SK-N-SH treated with all-trans-retinoic acid at 6 μM for 48 hours (cell line): ENCODE measurements around the gene NAPA.

Experiments
- ATAC-seq: fragments of 200-7000 bp; cut with Tn5 transposase; 3 replicates; pipeline ENCODE4 v1.9.1; 2020; ENCODE audit warnings: mild to moderate bottlenecking, moderate library complexity
- ARNTL ChIP-seq: fragments of 450-650 bp; formaldehyde crosslinking; IDR thresholded peaks from 2 replicates; pipeline ENCODE4 v1.5.0; 2020; ENCODE audit warnings: low read depth, mild to moderate bottlenecking, moderate library complexity, borderline replicate concordance
- BACH2 ChIP-seq: fragments of 250-450 bp; sonication (Bioruptor Pico); IDR thresholded peaks from 2 replicates; pipeline ENCODE4 v1.9.0; 2021; ENCODE audit warnings: mild to moderate bottlenecking, borderline replicate concordance
- CSDC2 ChIP-seq: fragments of 250-450 bp; sonication (Bioruptor Pico); IDR thresholded peaks from 2 replicates; pipeline ENCODE4 v1.5.0; 2020; ENCODE audit warnings: mild to moderate bottlenecking, moderate library complexity
- ESRRG ChIP-seq: fragments of 250-450 bp; sonication (Bioruptor Pico); IDR thresholded peaks from 2 replicates; pipeline ENCODE4 v1.6.1; 2021; ENCODE audit warnings: mild to moderate bottlenecking
- GLIS3 ChIP-seq: fragments of 250-450 bp; sonication (Bioruptor Pico); IDR thresholded peaks from 2 replicates; pipeline ENCODE4 v1.5.0; 2020; ENCODE audit warnings: mild to moderate bottlenecking, moderate library complexity
- ISL1 ChIP-seq: fragments of 250-450 bp; sonication (Bioruptor Pico); IDR thresholded peaks from 2 replicates; pipeline ENCODE4 v2.1.2; 2022; ENCODE audit warnings: mild to moderate bottlenecking, moderate library complexity
- OSR1 ChIP-seq: fragments of 250-450 bp; sonication (Bioruptor Pico); IDR thresholded peaks from 2 replicates; pipeline ENCODE4 v1.8.0; 2022; ENCODE audit warnings: moderate library complexity, mild to moderate bottlenecking, inconsistent platforms
- PPARA ChIP-seq: fragments of 250-450 bp; sonication (Bioruptor Pico); IDR thresholded peaks from 2 replicates; pipeline ENCODE4 v1.5.0; 2020; ENCODE audit warnings: mild to moderate bottlenecking, borderline replicate concordance
- RARB ChIP-seq: fragments of 250-450 bp; sonication (Bioruptor Pico); IDR thresholded peaks from 2 replicates; pipeline ENCODE4 v1.8.0; 2021; ENCODE audit warnings: mild to moderate bottlenecking, moderate library complexity
- TOX ChIP-seq: fragments of 250-450 bp; sonication (Bioruptor Pico); IDR thresholded peaks from 2 replicates; pipeline ENCODE4 v1.8.0; 2021; ENCODE audit warnings: mild to moderate bottlenecking, moderate library complexity, borderline replicate concordance
- ZC3H10 ChIP-seq: fragments of 250-450 bp; sonication (Bioruptor Pico); IDR thresholded peaks from 2 replicates; pipeline ENCODE4 v1.5.1; 2021; ENCODE audit warnings: mild to moderate bottlenecking, moderate library complexity
- ZFP3 ChIP-seq: fragments of 250-450 bp; sonication (Bioruptor Pico); IDR thresholded peaks from 2 replicates; pipeline ENCODE4 v1.5.0; 2020; ENCODE audit warnings: mild to moderate bottlenecking, moderate library complexity
- ZNF565 ChIP-seq: fragments of 450-650 bp; formaldehyde crosslinking; conservative IDR thresholded peaks from 2 replicates; pipeline ENCODE4 v1.5.0; 2020; ENCODE audit warnings: low read depth, mild to moderate bottlenecking, moderate library complexity
- ZNF70 ChIP-seq: fragments of 450-650 bp; formaldehyde crosslinking; IDR thresholded peaks from 2 replicates; pipeline ENCODE4 v1.5.0; 2020; ENCODE audit warnings: mild to moderate bottlenecking, moderate library complexity
- ZNF8 ChIP-seq: fragments of 450-650 bp; formaldehyde crosslinking; IDR thresholded peaks from 2 replicates; pipeline ENCODE4 v1.5.0; 2020; ENCODE audit warnings: mild to moderate bottlenecking, moderate library complexity
- TF ChIP-seq, protein P1 (sequence below): fragments of 250-450 bp; sonication (Bioruptor Pico); IDR thresholded peaks from 2 replicates; pipeline ENCODE4 v1.5.1; 2020; ENCODE audit warnings: low read depth, mild to moderate bottlenecking, moderate library complexity
- TF ChIP-seq, protein P2 (sequence below): fragments of 250-450 bp; sonication (Bioruptor Pico); IDR thresholded peaks from 2 replicates; pipeline ENCODE4 v1.8.0; 2021; ENCODE audit warnings: low read depth, mild to moderate bottlenecking, moderate library complexity, borderline replicate concordance
- TF ChIP-seq, protein P3 (sequence below): fragments of 250-450 bp; sonication (Bioruptor Pico); IDR thresholded peaks from 2 replicates; pipeline ENCODE4 v1.5.0; 2020; ENCODE audit warnings: mild to moderate bottlenecking, moderate library complexity
- TF ChIP-seq, protein P4 (sequence below): fragments of 250-450 bp; sonication (Bioruptor Pico); IDR thresholded peaks from 2 replicates; pipeline ENCODE4 v1.5.1; 2021; ENCODE audit warnings: mild to moderate bottlenecking, moderate library complexity

The NAPA gene

DNA sequence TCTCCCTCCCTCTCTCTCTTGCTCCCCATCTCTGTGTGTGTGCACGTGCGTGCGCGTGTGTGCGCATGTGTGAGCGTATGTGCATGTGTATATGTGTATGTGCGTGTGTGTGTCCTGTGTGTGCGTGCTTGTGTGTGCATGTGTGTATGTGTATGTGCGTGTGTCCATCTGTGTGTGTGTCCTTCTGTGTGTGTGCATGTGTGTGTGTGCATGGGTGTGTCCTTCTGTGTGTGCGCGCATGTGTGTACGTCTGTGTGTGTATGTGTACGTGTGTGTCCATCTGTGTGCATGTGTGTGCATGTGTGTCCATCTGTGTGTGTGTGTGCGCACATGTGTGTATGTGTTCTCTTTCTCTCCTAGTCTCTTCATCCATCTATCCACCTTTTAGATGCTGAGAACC, 55.4 kb downstream of the NAPA start:
- ATAC-seq: no peak
- TF ChIP-seq ZFP3 (CRISPR knock-in tag): no peak
- no peak for TF ChIP-seq GLIS3 (CRISPR knock-in tag)
- TF ChIP-seq ZNF565: no peak
- TF ChIP-seq ARNTL: no peak
- TF ChIP-seq, protein P1, sequence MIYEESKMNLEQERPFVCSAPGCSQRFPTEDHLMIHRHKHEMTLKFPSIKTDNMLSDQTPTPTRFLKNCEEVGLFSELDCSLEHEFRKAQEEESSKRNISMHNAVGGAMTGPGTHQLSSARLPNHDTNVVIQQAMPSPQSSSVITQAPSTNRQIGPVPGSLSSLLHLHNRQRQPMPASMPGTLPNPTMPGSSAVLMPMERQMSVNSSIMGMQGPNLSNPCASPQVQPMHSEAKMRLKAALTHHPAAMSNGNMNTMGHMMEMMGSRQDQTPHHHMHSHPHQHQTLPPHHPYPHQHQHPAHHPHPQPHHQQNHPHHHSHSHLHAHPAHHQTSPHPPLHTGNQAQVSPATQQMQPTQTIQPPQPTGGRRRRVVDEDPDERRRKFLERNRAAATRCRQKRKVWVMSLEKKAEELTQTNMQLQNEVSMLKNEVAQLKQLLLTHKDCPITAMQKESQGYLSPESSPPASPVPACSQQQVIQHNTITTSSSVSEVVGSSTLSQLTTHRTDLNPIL (CRISPR knock-in tag): no peak
- TF ChIP-seq ESRRG: no peak
- TF ChIP-seq, protein P2, sequence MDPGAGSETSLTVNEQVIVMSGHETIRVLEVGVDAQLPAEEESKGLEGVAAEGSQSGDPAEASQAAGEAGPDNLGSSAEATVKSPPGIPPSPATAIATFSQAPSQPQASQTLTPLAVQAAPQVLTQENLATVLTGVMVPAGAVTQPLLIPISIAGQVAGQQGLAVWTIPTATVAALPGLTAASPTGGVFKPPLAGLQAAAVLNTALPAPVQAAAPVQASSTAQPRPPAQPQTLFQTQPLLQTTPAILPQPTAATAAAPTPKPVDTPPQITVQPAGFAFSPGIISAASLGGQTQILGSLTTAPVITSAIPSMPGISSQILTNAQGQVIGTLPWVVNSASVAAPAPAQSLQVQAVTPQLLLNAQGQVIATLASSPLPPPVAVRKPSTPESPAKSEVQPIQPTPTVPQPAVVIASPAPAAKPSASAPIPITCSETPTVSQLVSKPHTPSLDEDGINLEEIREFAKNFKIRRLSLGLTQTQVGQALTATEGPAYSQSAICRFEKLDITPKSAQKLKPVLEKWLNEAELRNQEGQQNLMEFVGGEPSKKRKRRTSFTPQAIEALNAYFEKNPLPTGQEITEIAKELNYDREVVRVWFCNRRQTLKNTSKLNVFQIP: no peak
- TF ChIP-seq PPARA (CRISPR knock-in tag): no peak
- TF ChIP-seq ISL1 (CRISPR knock-in tag): no peak
- TF ChIP-seq ZNF8 (CRISPR knock-in tag): no peak
- TF ChIP-seq ZC3H10 (CRISPR knock-in tag): no peak
- no peak for TF ChIP-seq CSDC2 (CRISPR knock-in tag)
- TF ChIP-seq, all 23 proteins: peak for 0

DNA sequence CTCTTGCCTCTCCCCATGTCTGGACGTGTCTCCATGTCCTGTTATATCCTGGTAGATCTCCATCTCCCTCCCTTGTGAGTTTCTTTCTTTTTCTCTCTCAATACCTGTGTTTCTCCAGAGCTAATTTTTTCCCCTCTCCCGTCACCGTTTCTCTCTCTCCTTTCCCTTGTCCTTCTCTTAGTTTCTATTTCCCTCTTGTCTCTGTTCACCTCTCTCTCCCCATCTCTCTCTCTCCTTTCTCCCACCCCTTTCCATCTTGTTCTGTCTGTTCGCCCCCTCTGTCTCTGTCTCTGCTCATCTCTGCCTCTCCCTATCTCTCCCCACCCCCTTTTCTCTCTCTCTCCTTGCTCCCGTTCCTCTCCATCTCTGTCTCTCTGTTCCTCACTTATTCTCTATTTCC, 56.2 kb downstream of the NAPA start:
- TF ChIP-seq, protein P3, sequence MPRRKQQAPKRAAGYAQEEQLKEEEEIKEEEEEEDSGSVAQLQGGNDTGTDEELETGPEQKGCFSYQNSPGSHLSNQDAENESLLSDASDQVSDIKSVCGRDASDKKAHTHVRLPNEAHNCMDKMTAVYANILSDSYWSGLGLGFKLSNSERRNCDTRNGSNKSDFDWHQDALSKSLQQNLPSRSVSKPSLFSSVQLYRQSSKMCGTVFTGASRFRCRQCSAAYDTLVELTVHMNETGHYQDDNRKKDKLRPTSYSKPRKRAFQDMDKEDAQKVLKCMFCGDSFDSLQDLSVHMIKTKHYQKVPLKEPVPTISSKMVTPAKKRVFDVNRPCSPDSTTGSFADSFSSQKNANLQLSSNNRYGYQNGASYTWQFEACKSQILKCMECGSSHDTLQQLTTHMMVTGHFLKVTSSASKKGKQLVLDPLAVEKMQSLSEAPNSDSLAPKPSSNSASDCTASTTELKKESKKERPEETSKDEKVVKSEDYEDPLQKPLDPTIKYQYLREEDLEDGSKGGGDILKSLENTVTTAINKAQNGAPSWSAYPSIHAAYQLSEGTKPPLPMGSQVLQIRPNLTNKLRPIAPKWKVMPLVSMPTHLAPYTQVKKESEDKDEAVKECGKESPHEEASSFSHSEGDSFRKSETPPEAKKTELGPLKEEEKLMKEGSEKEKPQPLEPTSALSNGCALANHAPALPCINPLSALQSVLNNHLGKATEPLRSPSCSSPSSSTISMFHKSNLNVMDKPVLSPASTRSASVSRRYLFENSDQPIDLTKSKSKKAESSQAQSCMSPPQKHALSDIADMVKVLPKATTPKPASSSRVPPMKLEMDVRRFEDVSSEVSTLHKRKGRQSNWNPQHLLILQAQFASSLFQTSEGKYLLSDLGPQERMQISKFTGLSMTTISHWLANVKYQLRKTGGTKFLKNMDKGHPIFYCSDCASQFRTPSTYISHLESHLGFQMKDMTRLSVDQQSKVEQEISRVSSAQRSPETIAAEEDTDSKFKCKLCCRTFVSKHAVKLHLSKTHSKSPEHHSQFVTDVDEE: no peak
- TF ChIP-seq ZNF70: no peak
- TF ChIP-seq OSR1: no peak
- TF ChIP-seq RARB (CRISPR knock-in tag): no peak
- no peak for TF ChIP-seq TOX (CRISPR knock-in tag)
- TF ChIP-seq ZFP3 (CRISPR knock-in tag): no peak
- TF ChIP-seq GLIS3 (CRISPR knock-in tag): no peak
- TF ChIP-seq, protein P1 (CRISPR knock-in tag): no peak
- TF ChIP-seq ISL1 (CRISPR knock-in tag): no peak
- TF ChIP-seq BACH2 (CRISPR knock-in tag): no peak
- TF ChIP-seq, protein P4, sequence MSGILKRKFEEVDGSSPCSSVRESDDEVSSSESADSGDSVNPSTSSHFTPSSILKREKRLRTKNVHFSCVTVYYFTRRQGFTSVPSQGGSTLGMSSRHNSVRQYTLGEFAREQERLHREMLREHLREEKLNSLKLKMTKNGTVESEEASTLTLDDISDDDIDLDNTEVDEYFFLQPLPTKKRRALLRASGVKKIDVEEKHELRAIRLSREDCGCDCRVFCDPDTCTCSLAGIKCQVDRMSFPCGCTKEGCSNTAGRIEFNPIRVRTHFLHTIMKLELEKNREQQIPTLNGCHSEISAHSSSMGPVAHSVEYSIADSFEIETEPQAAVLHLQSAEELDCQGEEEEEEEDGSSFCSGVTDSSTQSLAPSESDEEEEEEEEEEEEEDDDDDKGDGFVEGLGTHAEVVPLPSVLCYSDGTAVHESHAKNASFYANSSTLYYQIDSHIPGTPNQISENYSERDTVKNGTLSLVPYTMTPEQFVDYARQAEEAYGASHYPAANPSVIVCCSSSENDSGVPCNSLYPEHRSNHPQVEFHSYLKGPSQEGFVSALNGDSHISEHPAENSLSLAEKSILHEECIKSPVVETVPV (CRISPR knock-in tag): no peak
- TF ChIP-seq, protein P2: no peak
- no peak for TF ChIP-seq ZC3H10 (CRISPR knock-in tag)
- no peak for ATAC-seq

DNA sequence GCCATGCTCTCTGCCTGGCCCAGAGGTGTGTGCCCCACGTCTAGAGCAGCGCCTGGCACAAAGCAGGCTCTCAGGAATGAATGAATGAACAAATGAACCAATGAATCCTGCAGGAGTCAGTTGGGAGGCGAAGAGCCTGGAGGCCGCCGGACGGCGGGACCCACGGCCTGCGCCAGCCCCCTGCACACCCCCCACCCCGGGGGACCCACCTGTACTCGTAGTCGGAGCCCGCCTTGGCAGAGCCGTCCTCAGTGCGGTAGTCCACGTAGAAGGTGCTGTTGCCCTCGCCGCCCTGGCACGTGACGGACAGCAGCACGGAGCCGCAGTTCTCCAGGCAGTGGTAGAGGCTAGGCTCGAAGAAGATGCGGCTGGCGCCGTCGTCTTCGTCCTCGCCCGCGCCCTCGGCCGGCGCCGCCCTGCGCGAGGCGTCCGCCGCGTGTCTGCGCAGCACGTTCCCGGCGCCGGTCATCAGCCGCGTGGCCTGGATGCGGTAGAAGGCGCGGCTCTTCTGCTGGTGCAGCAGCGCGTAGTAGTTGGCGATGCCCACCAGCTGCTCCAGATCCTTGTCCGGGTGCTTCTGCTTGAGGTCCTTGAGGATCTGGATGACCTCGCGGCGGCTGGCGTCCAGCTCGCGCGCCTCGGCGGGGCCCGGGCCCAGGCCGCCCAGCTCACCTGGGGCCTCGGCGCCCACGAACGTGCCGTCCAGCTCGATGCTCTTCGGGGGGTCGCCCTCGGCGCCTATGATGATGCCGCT, 58.0 kb downstream of the NAPA start:
- no peak for TF ChIP-seq CSDC2 (CRISPR knock-in tag)

More for the DNA sequence above, 58.0 kb downstream of the NAPA start:
- ATAC-seq: no peak
